OCI-LY1 (cell line): ENCODE data around the gene SENP3.

Source experiments
- H2AFZ ChIP-seq: fragments of 200-600 bp; sonication (generic), shearing (Covaris generic); 2 replicates; pipeline ENCODE4 v1.6.0; 2014; ENCODE audit warnings: antibody characterized with exemption, mild to moderate bottlenecking, low read length
- H3F3A ChIP-seq: fragments of 200-600 bp; sonication (generic), shearing (Covaris generic); 2 replicates; pipeline ENCODE4 v1.6.0; 2014; ENCODE audit warnings: mild to moderate bottlenecking, antibody characterized with exemption, low read length, moderate library complexity; ENCODE audit not compliant: insufficient read depth
- H3K27ac ChIP-seq: fragments of 200-600 bp; sonication (generic); 2 replicates; pipeline ENCODE4 v1.5.1; 2014; ENCODE audit warnings: low read length, mixed run types, mild to moderate bottlenecking, low read depth; ENCODE audit not compliant: poor library complexity, severe bottlenecking
- H3K27me3 ChIP-seq: fragments of 200-600 bp; sonication (generic); 2 replicates; pipeline ENCODE4 v1.6.0; 2014; ENCODE audit warnings: antibody characterized with exemption, mild to moderate bottlenecking, low read length, moderate library complexity; ENCODE audit not compliant: insufficient read depth
- H3K36me3 ChIP-seq: fragments of 200-600 bp; sonication (generic); 2 replicates; pipeline ENCODE4 v1.6.1; 2014; ENCODE audit warnings: mild to moderate bottlenecking, antibody characterized with exemption, low read length, moderate library complexity, mixed read lengths; ENCODE audit not compliant: insufficient read depth
- H3K4me1 ChIP-seq: fragments of 200-600 bp; sonication (generic); 2 replicates; pipeline ENCODE4 v1.5.1; 2014; ENCODE audit warnings: mild to moderate bottlenecking, low read length, moderate library complexity; ENCODE audit not compliant: insufficient read depth, severe bottlenecking
- H3K4me2 ChIP-seq: fragments of 200-600 bp; sonication (generic), shearing (Covaris generic); 2 replicates; pipeline ENCODE4 v1.6.1; 2014; ENCODE audit warnings: low read length
- H3K4me3 ChIP-seq: fragments of 200-600 bp; sonication (generic); 2 replicates; pipeline ENCODE4 v1.5.1; 2014; ENCODE audit warnings: low read length, low read depth, mild to moderate bottlenecking, mixed read lengths; ENCODE audit not compliant: poor library complexity, severe bottlenecking
- H3K79me2 ChIP-seq: fragments of 200-600 bp; shearing (Covaris generic); 2 replicates; pipeline ENCODE4 v1.6.1; 2016; ENCODE audit warnings: mixed run types, low read length, mixed read lengths; ENCODE audit not compliant: insufficient read depth
- H3K9ac ChIP-seq: fragments of 200-600 bp; sonication (generic), shearing (Covaris generic); 2 replicates; pipeline ENCODE4 v1.6.1; 2014; ENCODE audit warnings: mild to moderate bottlenecking, low read length, mixed read lengths
- H3K9me2 ChIP-seq: fragments of 200-600 bp; sonication (generic), shearing (Covaris generic); 2 replicates; pipeline ENCODE4 v1.6.1; 2014; ENCODE audit warnings: low read depth, mild to moderate bottlenecking, low read length, mixed read lengths
- H3K9me3 ChIP-seq: fragments of 200-600 bp; shearing (Covaris generic); 2 replicates; pipeline ENCODE4 v1.6.1; 2014; ENCODE audit warnings: low read length, mixed read lengths
- H4K20me1 ChIP-seq: fragments of 200-600 bp; sonication (generic), shearing (Covaris generic); 2 replicates; pipeline ENCODE4 v1.6.0; 2016; ENCODE audit warnings: mild to moderate bottlenecking, low read length; ENCODE audit not compliant: insufficient read depth
- CTCF ChIP-seq: fragments of 200-600 bp; sonication (generic), shearing (Covaris generic); IDR thresholded peaks from 2 replicates; pipeline ENCODE4 v1.5.1; 2017; ENCODE audit warnings: mild to moderate bottlenecking, antibody characterized with exemption, low read length, moderate library complexity, mixed read lengths
- EZH2 ChIP-seq: fragments of 200-600 bp; sonication (generic), shearing (Covaris generic); IDR thresholded peaks from 2 replicates; pipeline ENCODE4 v1.8.0; 2017; ENCODE audit warnings: borderline replicate concordance, mixed run types, mild to moderate bottlenecking, antibody characterized with exemption, low read length, moderate library complexity, mixed read lengths

SENP3 gene

GRCh38 chr17:7572338-7572587 is 10.5 kb downstream of the SENP3 start:
- H3K36me3 ChIP-seq: peaks cover 85% of the 10 kb centered on the region
- H3F3A ChIP-seq: peaks cover 25% of the 10 kb centered on the region
- no peak for TF ChIP-seq CTCF
- TF ChIP-seq EZH2: no peak
- peak overlapping the region; percentile 61 for H3K27ac ChIP-seq
- H3K9ac ChIP-seq: peak overlapping the region; percentile 93
- H2AFZ ChIP-seq: no peak overlapping the region
- no peaks in the 10 kb centered on the region for H3K9me3 ChIP-seq
- peak overlapping the region; percentile 85 for H3K4me2 ChIP-seq
- H3K27me3 ChIP-seq: no peaks in the 10 kb centered on the region
- peak overlapping the region; percentile 94 for H3K4me3 ChIP-seq
- H3K79me2 ChIP-seq: peaks cover 28% of the 10 kb centered on the region
- peaks cover 5% of the 10 kb centered on the region; the same call in 1 of the 2 replicates for H4K20me1 ChIP-seq
- no peaks in the 10 kb centered on the region for H3K9me2 ChIP-seq
- peaks cover 29% of the 10 kb centered on the region for H3K4me1 ChIP-seq

DNA sequence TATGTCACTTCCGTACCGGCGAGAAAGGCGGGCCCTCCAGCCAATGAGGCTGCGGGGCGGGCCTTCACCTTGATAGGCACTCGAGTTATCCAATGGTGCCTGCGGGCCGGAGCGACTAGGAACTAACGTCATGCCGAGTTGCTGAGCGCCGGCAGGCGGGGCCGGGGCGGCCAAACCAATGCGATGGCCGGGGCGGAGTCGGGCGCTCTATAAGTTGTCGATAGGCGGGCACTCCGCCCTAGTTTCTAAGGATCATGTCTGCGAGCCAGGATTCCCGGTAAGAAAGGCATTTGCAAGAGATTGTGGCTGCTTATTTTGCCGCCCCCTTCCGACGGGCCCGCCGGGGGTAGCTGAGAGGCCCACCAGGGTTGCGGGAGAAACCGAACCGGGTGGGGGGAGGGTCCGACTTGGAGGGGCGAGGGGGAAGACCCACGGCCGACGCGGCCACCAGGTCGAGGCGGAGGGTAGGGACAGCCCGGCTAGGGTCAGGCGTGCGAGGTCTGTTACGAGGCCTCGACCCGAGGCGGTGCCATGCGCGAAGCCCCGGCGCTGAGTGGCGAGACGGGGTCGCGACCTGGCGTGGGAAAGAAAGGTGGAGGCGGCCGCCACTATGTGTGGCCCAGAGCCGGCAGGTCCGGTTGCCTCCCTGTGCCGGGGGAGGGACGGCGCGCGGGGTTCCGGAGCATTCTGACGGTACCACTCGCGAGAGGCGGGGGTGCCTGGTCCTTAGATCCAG is 11.0 kb downstream of the SENP3 start:
- Histone ChIP-seq H3K9me2 (no peaks in the 10 kb centered on the region), H3K4me2 (peak overlapping the region; percentile 90), H3K79me2 (peaks cover 28% of the 10 kb centered on the region), H3K4me1 (peaks cover 29% of the 10 kb centered on the region), H3K36me3 (peaks cover 85% of the 10 kb centered on the region), H3K27ac (peak overlapping the region; percentile 90), H3K9me3 (no peaks in the 10 kb centered on the region), H3K9ac (peak overlapping the region; percentile 97), H3F3A (peaks cover 27% of the 10 kb centered on the region), H4K20me1 (peaks cover 5% of the 10 kb centered on the region; the same call in 1 of the 2 replicates), H3K27me3 (no peaks in the 10 kb centered on the region), H3K4me3 (peak overlapping the region; percentile 94), H2AFZ (no peak overlapping the region)
- TF ChIP-seq EZH2 (no peak), CTCF (no peak)

DNA sequence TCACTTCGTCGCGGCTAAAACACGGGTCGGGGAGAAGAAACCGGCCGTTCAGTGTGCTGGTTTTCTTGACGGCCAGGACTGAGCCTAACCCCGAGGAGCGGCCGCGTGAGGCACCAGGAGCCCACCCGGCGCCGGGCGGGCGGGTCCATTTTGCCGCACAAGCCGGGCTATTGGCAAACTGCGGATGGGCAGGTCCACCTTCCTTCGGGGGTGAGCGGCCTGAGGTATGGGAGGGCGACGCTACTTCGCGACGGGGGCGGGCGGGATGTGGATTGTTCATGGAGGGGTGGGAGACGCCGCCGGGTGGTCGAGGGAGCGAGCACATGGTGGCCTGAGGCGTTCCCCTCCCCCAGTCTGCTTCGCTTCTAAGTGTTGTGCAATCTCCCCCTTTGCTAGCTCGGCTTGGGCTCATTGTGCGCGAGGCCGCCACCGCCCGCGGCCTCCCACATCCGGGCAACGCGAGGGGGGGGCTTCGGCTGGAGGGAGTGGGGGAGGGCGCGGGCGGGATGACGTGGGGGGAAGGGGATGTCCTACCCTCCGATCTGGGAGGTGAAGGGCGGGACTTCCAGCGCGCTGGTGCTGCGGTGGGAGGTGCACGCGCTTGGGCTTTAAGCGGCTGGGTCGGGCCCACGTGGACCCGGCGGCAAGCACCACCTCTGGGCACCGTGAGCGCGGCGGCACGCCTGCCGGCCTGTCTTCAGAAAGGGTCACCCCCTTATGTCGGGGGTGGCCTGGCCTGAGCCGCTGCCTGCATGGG is 11.8 kb downstream of the SENP3 start:
- H3F3A ChIP-seq: peaks cover 31% of the 10 kb centered on the region
- peaks cover 28% of the 10 kb centered on the region for H3K79me2 ChIP-seq
- peaks cover 29% of the 10 kb centered on the region for H3K4me1 ChIP-seq
- no peaks in the 10 kb centered on the region for H3K9me2 ChIP-seq
- H3K27me3 ChIP-seq: no peaks in the 10 kb centered on the region
- H3K9me3 ChIP-seq: no peaks in the 10 kb centered on the region
- H2AFZ ChIP-seq: no peak overlapping the region
- TF ChIP-seq EZH2: no peak
- no peak for TF ChIP-seq CTCF
- H4K20me1 ChIP-seq: peaks cover 5% of the 10 kb centered on the region; the same call in 1 of the 2 replicates
- peaks cover 90% of the 10 kb centered on the region for H3K36me3 ChIP-seq
- H3K9ac ChIP-seq: peak overlapping the region; percentile 97
- H3K27ac ChIP-seq: peak overlapping the region; percentile 90
- peak overlapping the region; percentile 94 for H3K4me3 ChIP-seq
- peak overlapping the region; percentile 90 for H3K4me2 ChIP-seq
